A172 (cell line): ENCODE results near the gene REL. TPM values are rescaled to one million over a fixed set of nuclear protein-coding genes. Genes with fewer than 3 reads are reported as not detected.

Experiments
- DNase-seq: peaks from one replicate; pipeline ENCODE4 v3.0.0-alpha.2; 2015; ENCODE audit warnings: low spot score
- total RNA-seq: library from RNA; depleted of rRNA; stranded (reverse); fragments of >200 nt; shearing (Covaris generic); gene quantifications from 2 replicates; pipeline ENCODE4 v1.2.3, GENCODE V29; 2014; rRNA removed

Gene REL
- total RNA-seq, 1 experiment from 2014 or later = 8.6 TPM

- DNase-seq = no peak
These were observed 83.5 kb downstream of the REL start for GRCh38 chr2:60964651-60965498.

GRCh38 chr2:60965499-60965785 is 84.1 kb downstream of the REL start:
- DNase-seq = no peak

- DNase-seq = no peak
These were observed 85.4 kb downstream of the REL start for GRCh38 chr2:60966507-60967405.

- no peak for DNase-seq
These were observed 91.7 kb downstream of the REL start for GRCh38 chr2:60972889-60973656.

GRCh38 chr2:60973705-60974104 is 92.3 kb downstream of the REL start:
- no peak for DNase-seq

GRCh38 chr2:60974652-60975051 is 93.3 kb downstream of the REL start:
- DNase-seq = no peak

Other genes starting within 250 kb of the REL start
- gene PAPOLG, start 125.3 kb upstream of the REL start, total RNA-seq = 17.0 and 19.2 TPM in 2 replicates
- 61.3 and 82.4 TPM in 2 replicates for gene PEX13, start 136.1 kb downstream of the REL start, total RNA-seq
- gene PUS10, start 136.7 kb downstream of the REL start, total RNA-seq = 5.0 and 7.5 TPM in 2 replicates
- 22.8 and 26.7 TPM in 2 replicates for gene SANBR, start 184.3 kb downstream of the REL start, total RNA-seq